GM18511 (cell line): ENCODE results near the gene PROCA1.
A peak's percentile ranks its signal among the peaks of the same experiment; 100 is the strongest.

Experiments used
- ATAC-seq: cut with Tn5 transposase; IDR thresholded peaks from one replicate; pipeline ENCODE4 v1.9.1; 2021; ENCODE audit warnings: mild to moderate bottlenecking, moderate library complexity; ENCODE audit not compliant: unreplicated experiment

The PROCA1 gene

GRCh38 chr17:28711723-28712031 lies at the start of gene PROCA1:
Gene PROCA1, minus strand, starts transcription at chr17:28711888. Its CDS starts 228 bp downstream, at chr17:28711660.
- peak; percentile 29 for ATAC-seq

GRCh38 chr17:28760601-28761562 lies 49.2 kb upstream of the PROCA1 start:
- ATAC-seq: no peak

GRCh38 chr17:28759256-28759865 lies 47.7 kb upstream of the PROCA1 start:
- no peak for ATAC-seq

GRCh38 chr17:28758411-28759121 lies 46.9 kb upstream of the PROCA1 start:
- no peak for ATAC-seq

- ATAC-seq: no peak
These were observed 44.5 kb upstream of the PROCA1 start for GRCh38 chr17:28756049-28756804.

GRCh38 chr17:28755486-28755885 lies 43.8 kb upstream of the PROCA1 start:
- no peak for ATAC-seq

- ATAC-seq: no peak
These were observed 40.1 kb upstream of the PROCA1 start for GRCh38 chr17:28751600-28752366.

GRCh38 chr17:28750178-28751047 lies 38.7 kb upstream of the PROCA1 start:
- ATAC-seq: peak; percentile 79

GRCh38 chr17:28749516-28750177 lies 38.0 kb upstream of the PROCA1 start:
- ATAC-seq: no peak

GRCh38 chr17:28748852-28749515 lies 37.3 kb upstream of the PROCA1 start:
- no peak for ATAC-seq

GRCh38 chr17:28747801-28748750 lies 36.4 kb upstream of the PROCA1 start:
- no peak for ATAC-seq

- ATAC-seq: no peak
These were observed 35.5 kb upstream of the PROCA1 start for GRCh38 chr17:28747051-28747691.

GRCh38 chr17:28746611-28747050 lies 34.9 kb upstream of the PROCA1 start:
- ATAC-seq: no peak

- no peak for ATAC-seq
These were observed 34.2 kb upstream of the PROCA1 start for GRCh38 chr17:28745786-28746411.

GRCh38 chr17:28744972-28745785 lies 33.5 kb upstream of the PROCA1 start:
- ATAC-seq: no peak
